ENCODE results near the gene FMOD.

- TF ChIP-seq POLR2AphosphoS5 (IDR thresholded peaks at IDR 0.05; ENCODE audit: borderline replicate concordance, low read depth, low read length) (peak; percentile 59; the same call in 1 of the 2 replicates), EZH2 (IDR thresholded peaks at IDR 0.05) (no peak), FOXP2 (optimal IDR thresholded peaks at IDR 0.05; ENCODE audit: control extremely low read depth, extremely low read length, insufficient read depth) (no peak)
Observed at GRCh38 chr1:203326830-203327683, 23.9 kb downstream of the FMOD start.
